HepG2 (cell line): ENCODE results near the gene YY1. TPM values are rescaled to one million over a fixed set of nuclear protein-coding genes. Genes with fewer than 3 reads are reported as not detected.

Experiments
- ATRX ChIP-seq: sonication (generic); formaldehyde crosslinking; IDR thresholded peaks from 2 replicates; pipeline ENCODE4 v1.4.0; 2020; ENCODE audit warnings: missing genetic modification reagents, borderline replicate concordance
- CREB1 ChIP-seq, 2 experiments: fragments of 450-650 bp in 1 of 2; IDR thresholded peaks; 2 replicates each; pipeline ENCODE4 v1.6.1; 2016 to 2017; ENCODE audit warnings: control low read depth in 1 of 2, mild to moderate bottlenecking in 1 of 2, missing compliant biosample characterization in 1 of 2, missing genetic modification characterization in 1 of 2
- GFI1 ChIP-seq: sonication (generic); formaldehyde crosslinking; IDR thresholded peaks from 2 replicates; pipeline ENCODE4 v1.5.0; 2020; ENCODE audit warnings: missing genetic modification reagents, mild to moderate bottlenecking, borderline replicate concordance
- HNRNPL ChIP-seq: fragments of 200-400 bp; formaldehyde crosslinking; IDR thresholded peaks from 2 replicates; pipeline ENCODE4 v1.6.1; 2017; ENCODE audit warnings: mild to moderate bottlenecking, low read depth, low read length
- KLF16 ChIP-seq, 2 experiments: sonication (generic) in 1 of 2; formaldehyde crosslinking in 1 of 2; IDR thresholded peaks; 2 replicates each; pipeline versions ENCODE4 v1.6.1 to v1.8.0; 2016 to 2023; ENCODE audit warnings: missing genetic modification reagents in 2 of 2, missing compliant biosample characterization in 1 of 2
- NAIF1 ChIP-seq: sonication (generic); formaldehyde crosslinking; IDR thresholded peaks from 2 replicates; pipeline ENCODE4 v1.5.0; 2020; ENCODE audit warnings: mild to moderate bottlenecking, missing genetic modification reagents, borderline replicate concordance
- NR2F6 ChIP-seq, 2 experiments: IDR thresholded peaks; 2 replicates each; pipeline ENCODE4 v1.6.1; 2016; ENCODE audit warnings: antibody characterized with exemption in 1 of 2, mild to moderate bottlenecking in 1 of 2
- PRMT3 ChIP-seq: sonication (generic); formaldehyde crosslinking; IDR thresholded peaks from 2 replicates; pipeline ENCODE4 v1.8.1; 2022; ENCODE audit warnings: low read depth, mild to moderate bottlenecking, moderate library complexity, missing genetic modification reagents, borderline replicate concordance
- SOX5 ChIP-seq: IDR thresholded peaks from 2 replicates; pipeline ENCODE4 v1.6.1; 2016; ENCODE audit warnings: borderline replicate concordance
- SOX6 ChIP-seq, 2 experiments: fragments of 450-650 bp in 1 of 2; sonication (generic) in 1 of 2; formaldehyde crosslinking in 1 of 2; IDR thresholded peaks; 2 replicates each; pipeline versions ENCODE4 v1.4.0 to v1.6.1; 2017 to 2020; ENCODE audit warnings: antibody characterized with exemption in 1 of 2, mild to moderate bottlenecking in 1 of 2, missing genetic modification reagents in 1 of 2
- SRSF1 ChIP-seq: fragments of 200-400 bp; formaldehyde crosslinking; optimal IDR thresholded peaks from 2 replicates; pipeline ENCODE3; 2017; ENCODE audit warnings: mild to moderate bottlenecking, low read depth, low read length, moderate library complexity
- ZBTB7B ChIP-seq: sonication (generic); formaldehyde crosslinking; IDR thresholded peaks from 2 replicates; pipeline ENCODE4 v1.4.0; 2020; ENCODE audit warnings: missing genetic modification reagents
- ZFP90 ChIP-seq: sonication (generic); formaldehyde crosslinking; IDR thresholded peaks from 2 replicates; pipeline ENCODE4 v1.8.0; 2022; ENCODE audit warnings: missing genetic modification reagents, mild to moderate bottlenecking, inconsistent platforms, borderline replicate concordance
- ZNF18 ChIP-seq: sonication (generic); formaldehyde crosslinking; IDR thresholded peaks from 2 replicates; pipeline ENCODE4 v1.8.0; 2022; ENCODE audit warnings: mild to moderate bottlenecking, missing genetic modification reagents; ENCODE audit not compliant: insufficient replicate concordance
- ZNF724P ChIP-seq: sonication (generic); formaldehyde crosslinking; IDR thresholded peaks from 2 replicates; pipeline ENCODE4 v1.8.0; 2022; ENCODE audit warnings: missing genetic modification reagents, borderline replicate concordance
- ZNF891 ChIP-seq: sonication (generic); formaldehyde crosslinking; IDR thresholded peaks from 2 replicates; pipeline ENCODE4 v1.5.0; 2020; ENCODE audit warnings: mild to moderate bottlenecking, missing genetic modification reagents
- ZSCAN9 ChIP-seq: IDR thresholded peaks from 2 replicates; pipeline ENCODE4 v1.6.1; 2016; ENCODE audit warnings: borderline replicate concordance
- polyA plus RNA-seq, 8 experiments: library from polyadenylated mRNA; depleted of rRNA in 3 of 8; stranded (reverse) in 7 of 8; unstranded in 1 of 8; fragments of >200 nt; fragmentation: Illumina TruSeq in 4 of 8; extraction: Trizol in 4 of 8; gene quantifications; 2 replicates each; pipeline versions ENCODE4 v1.2.1 to v1.2.3, GENCODE V29; 2011 to 2016; ENCODE audit warnings: low read depth in 4 of 8, missing spikeins in 1 of 8, mixed read lengths in 1 of 8; ENCODE audit not compliant: insufficient read depth in 1 of 8
- total RNA-seq, 5 experiments: library from RNA; depleted of rRNA; stranded (reverse); fragments of >200 nt; fragmentation: Illumina TruSeq; extraction: Trizol; gene quantifications; 2 replicates each; pipeline ENCODE4 v1.2.3, GENCODE V29; 2016; ENCODE audit warnings: low read depth in 1 of 5
- TF ChIP-seq, protein P1 (sequence below): sonication (generic); formaldehyde crosslinking; IDR thresholded peaks from 2 replicates; pipeline ENCODE4; 2020; ENCODE audit warnings: missing genetic modification reagents, mild to moderate bottlenecking, borderline replicate concordance
- TF ChIP-seq, protein P2 (sequence below): sonication (generic); formaldehyde crosslinking; IDR thresholded peaks from 2 replicates; pipeline ENCODE4 v1.5.0; 2020; ENCODE audit warnings: mild to moderate bottlenecking, missing genetic modification reagents, borderline replicate concordance

YY1 gene
- total and polyA plus RNA-seq, 2 of the 13 experiments (the other 11 are each of a cell fraction or from before 2014, with no cell fraction given), result 29.4 to 68.1 TPM

DNA sequence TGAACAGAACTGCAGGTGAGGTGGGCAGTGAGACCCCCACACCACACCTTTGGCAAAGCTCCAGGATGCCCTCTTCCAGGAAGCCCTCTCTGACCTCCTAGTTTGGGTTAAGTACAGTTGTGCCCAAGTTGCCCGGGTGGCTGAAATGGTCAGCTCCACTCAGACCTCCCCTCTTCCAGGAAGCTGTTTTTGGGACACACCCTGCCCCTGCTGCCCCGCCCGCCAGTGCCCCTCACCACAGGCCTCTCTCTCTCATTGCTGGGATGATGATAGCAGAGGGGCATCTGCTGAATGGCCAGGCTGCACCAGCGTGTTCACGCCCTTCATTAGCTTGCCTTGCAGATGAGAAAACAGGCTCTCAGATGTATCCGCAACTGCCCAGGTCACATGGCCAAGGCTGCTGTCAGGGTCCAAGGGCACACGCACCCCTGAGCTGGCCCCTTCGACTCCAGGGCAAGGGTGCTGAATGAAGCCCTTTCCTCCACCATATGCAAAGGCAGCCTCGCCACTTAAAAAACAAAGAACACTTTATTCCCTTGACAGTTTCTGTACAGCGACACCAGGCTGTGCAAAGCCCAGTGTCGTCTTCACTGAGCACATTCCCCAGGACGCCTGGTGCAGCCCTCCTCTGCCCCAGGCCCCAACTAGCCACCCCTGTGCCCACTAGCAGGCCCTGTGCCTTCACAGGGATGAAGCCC lies 51.8 kb downstream of the YY1 start (continued):
- TF ChIP-seq ATRX (CRISPR knock-in tag) (no peak), CREB1 (IDR thresholded peaks at IDR 0.05) (0 out of 2 replicates have a peak, but pooled peaks have one; percentile 5), CREB1 (CRISPR knock-in tag; IDR thresholded peaks at IDR 0.05) (0 out of 2 replicates have a peak, but pooled peaks have one; percentile 18), SOX5 (peak; percentile 73; the same call in 1 of the 2 replicates), ZBTB7B (CRISPR knock-in tag) (peak; percentile 74), KLF16 (CRISPR knock-in tag; IDR thresholded peaks at IDR 0.05) (peak in 1 of 2 experiments; percentile 48; a peak in 1 of 4 replicates), HNRNPL (peak; percentile 95), SRSF1 (no peak), SOX6 (IDR thresholded peaks at IDR 0.05) (no peak), SOX6 (CRISPR knock-in tag; IDR thresholded peaks at IDR 0.05) (peak; percentile 80), GFI1 (CRISPR knock-in tag) (peak; percentile 54; the same call in 1 of the 2 replicates), NAIF1 (CRISPR knock-in tag) (no peak), ZNF724P (no peak; the same call in 1 of the 2 replicates), ZNF891 (CRISPR knock-in tag) (no peak), ZFP90 (CRISPR knock-in tag) (0 out of 2 replicates have a peak, but pooled peaks have one; percentile 60), ZNF18 (CRISPR knock-in tag) (no peak), ZSCAN9 (CRISPR knock-in tag) (no peak), NR2F6 (IDR thresholded peaks at IDR 0.05) (peak; percentile 81), NR2F6 (CRISPR knock-in tag; IDR thresholded peaks at IDR 0.05) (peak; percentile 89), PRMT3 (CRISPR knock-in tag) (no peak)
- TF ChIP-seq, protein P1, sequence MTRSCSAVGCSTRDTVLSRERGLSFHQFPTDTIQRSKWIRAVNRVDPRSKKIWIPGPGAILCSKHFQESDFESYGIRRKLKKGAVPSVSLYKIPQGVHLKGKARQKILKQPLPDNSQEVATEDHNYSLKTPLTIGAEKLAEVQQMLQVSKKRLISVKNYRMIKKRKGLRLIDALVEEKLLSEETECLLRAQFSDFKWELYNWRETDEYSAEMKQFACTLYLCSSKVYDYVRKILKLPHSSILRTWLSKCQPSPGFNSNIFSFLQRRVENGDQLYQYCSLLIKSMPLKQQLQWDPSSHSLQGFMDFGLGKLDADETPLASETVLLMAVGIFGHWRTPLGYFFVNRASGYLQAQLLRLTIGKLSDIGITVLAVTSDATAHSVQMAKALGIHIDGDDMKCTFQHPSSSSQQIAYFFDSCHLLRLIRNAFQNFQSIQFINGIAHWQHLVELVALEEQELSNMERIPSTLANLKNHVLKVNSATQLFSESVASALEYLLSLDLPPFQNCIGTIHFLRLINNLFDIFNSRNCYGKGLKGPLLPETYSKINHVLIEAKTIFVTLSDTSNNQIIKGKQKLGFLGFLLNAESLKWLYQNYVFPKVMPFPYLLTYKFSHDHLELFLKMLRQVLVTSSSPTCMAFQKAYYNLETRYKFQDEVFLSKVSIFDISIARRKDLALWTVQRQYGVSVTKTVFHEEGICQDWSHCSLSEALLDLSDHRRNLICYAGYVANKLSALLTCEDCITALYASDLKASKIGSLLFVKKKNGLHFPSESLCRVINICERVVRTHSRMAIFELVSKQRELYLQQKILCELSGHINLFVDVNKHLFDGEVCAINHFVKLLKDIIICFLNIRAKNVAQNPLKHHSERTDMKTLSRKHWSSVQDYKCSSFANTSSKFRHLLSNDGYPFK, result no peak; the same call in 1 of the 2 replicates
- TF ChIP-seq, protein P2, sequence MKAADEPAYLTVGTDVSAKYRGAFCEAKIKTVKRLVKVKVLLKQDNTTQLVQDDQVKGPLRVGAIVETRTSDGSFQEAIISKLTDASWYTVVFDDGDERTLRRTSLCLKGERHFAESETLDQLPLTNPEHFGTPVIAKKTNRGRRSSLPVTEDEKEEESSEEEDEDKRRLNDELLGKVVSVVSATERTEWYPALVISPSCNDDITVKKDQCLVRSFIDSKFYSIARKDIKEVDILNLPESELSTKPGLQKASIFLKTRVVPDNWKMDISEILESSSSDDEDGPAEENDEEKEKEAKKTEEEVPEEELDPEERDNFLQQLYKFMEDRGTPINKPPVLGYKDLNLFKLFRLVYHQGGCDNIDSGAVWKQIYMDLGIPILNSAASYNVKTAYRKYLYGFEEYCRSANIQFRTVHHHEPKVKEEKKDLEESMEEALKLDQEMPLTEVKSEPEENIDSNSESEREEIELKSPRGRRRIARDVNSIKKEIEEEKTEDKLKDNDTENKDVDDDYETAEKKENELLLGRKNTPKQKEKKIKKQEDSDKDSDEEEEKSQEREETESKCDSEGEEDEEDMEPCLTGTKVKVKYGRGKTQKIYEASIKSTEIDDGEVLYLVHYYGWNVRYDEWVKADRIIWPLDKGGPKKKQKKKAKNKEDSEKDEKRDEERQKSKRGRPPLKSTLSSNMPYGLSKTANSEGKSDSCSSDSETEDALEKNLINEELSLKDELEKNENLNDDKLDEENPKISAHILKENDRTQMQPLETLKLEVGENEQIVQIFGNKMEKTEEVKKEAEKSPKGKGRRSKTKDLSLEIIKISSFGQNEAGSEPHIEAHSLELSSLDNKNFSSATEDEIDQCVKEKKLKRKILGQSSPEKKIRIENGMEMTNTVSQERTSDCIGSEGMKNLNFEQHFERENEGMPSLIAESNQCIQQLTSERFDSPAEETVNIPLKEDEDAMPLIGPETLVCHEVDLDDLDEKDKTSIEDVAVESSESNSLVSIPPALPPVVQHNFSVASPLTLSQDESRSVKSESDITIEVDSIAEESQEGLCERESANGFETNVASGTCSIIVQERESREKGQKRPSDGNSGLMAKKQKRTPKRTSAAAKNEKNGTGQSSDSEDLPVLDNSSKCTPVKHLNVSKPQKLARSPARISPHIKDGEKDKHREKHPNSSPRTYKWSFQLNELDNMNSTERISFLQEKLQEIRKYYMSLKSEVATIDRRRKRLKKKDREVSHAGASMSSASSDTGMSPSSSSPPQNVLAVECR (CRISPR knock-in tag), result peak; percentile 66; the same call in 1 of the 2 replicates
